GM15510 (cell line): Measurements from ENCODE around the gene RENBP.

ENCODE experiments used
- POLR2A ChIP-seq: IDR thresholded peaks from 3 replicates; pipeline ENCODE4 v1.6.1; 2011; ENCODE audit warnings: borderline replicate concordance; ENCODE audit not compliant: insufficient read length; ENCODE audit errors: extremely low read depth

RENBP gene

GRCh38 chrX:153965406-153965805 lies 21.0 kb upstream of the RENBP start:
- no peak for TF ChIP-seq POLR2A

GRCh38 chrX:153964105-153964504 lies 19.7 kb upstream of the RENBP start:
- TF ChIP-seq POLR2A, result no peak

- no peak for TF ChIP-seq POLR2A
Measured at GRCh38 chrX:153963546-153963945, 19.1 kb upstream of the RENBP start.

GRCh38 chrX:153961292-153961691 lies 16.8 kb upstream of the RENBP start:
- TF ChIP-seq POLR2A, result no peak

GRCh38 chrX:153960786-153961185 lies 16.3 kb upstream of the RENBP start:
- TF ChIP-seq POLR2A, result no peak

GRCh38 chrX:153960077-153960476 lies 15.6 kb upstream of the RENBP start:
- TF ChIP-seq POLR2A, result no peak

GRCh38 chrX:153959649-153960048 lies 15.2 kb upstream of the RENBP start:
- TF ChIP-seq POLR2A, result no peak

- TF ChIP-seq POLR2A, result no peak
Measured at GRCh38 chrX:153958605-153959004, 14.2 kb upstream of the RENBP start.

GRCh38 chrX:153957224-153957623 lies 12.8 kb upstream of the RENBP start:
- no peak for TF ChIP-seq POLR2A

- no peak for TF ChIP-seq POLR2A
Measured at GRCh38 chrX:153956044-153956907, 11.8 kb upstream of the RENBP start.

- TF ChIP-seq POLR2A, result no peak
Measured at GRCh38 chrX:153955228-153955732, 10.8 kb upstream of the RENBP start.

- no peak for TF ChIP-seq POLR2A
Measured at GRCh38 chrX:153954558-153955227, 10.2 kb upstream of the RENBP start.

- no peak for TF ChIP-seq POLR2A
Measured at GRCh38 chrX:153953892-153954557, 9.6 kb upstream of the RENBP start.

GRCh38 chrX:153953342-153953830 lies 8.9 kb upstream of the RENBP start:
- peak; percentile 14 for TF ChIP-seq POLR2A

- no peak for TF ChIP-seq POLR2A
Measured at GRCh38 chrX:153952373-153953026, 8.1 kb upstream of the RENBP start.

GRCh38 chrX:153951683-153952372 lies 7.4 kb upstream of the RENBP start:
- TF ChIP-seq POLR2A, result no peak
